SK-N-SH (cell line): ENCODE data around the gene PXDN. TPM values are rescaled to one million over a fixed set of nuclear protein-coding genes. Genes with fewer than 3 reads are reported as not detected.

ENCODE experiments used
- CTCF ChIA-PET: fragments of 300-600, 350-600 bp; formaldehyde crosslinking; extraction: SDS; loops from one replicate; lab custom pipeline; 2021; lab: Yijun Ruan, JAX
- POLR2A ChIA-PET: fragments of 350-600 bp; sonication (Branson Sonifier 250); formaldehyde crosslinking; extraction: SDS; loops from one replicate; lab custom pipeline; 2020; ENCODE audit warnings: antibody characterized with exemption, inconsistent platforms; lab: Yijun Ruan, JAX
- DNase-seq: peaks from one replicate; pipeline ENCODE4 v3.0.0; 2012
- H2AFZ ChIP-seq: fragments of 200-600 bp; sonication (generic); 2 replicates; pipeline ENCODE4 v1.8.1; 2016; ENCODE audit warnings: antibody characterized with exemption, mild to moderate bottlenecking, low read depth
- H3F3A ChIP-seq: fragments of 200-600 bp; sonication (generic); replicated peaks from 2 replicates; pipeline ENCODE3; 2016; ENCODE audit warnings: antibody characterized with exemption, mild to moderate bottlenecking; ENCODE audit not compliant: insufficient read depth
- H3K27ac ChIP-seq, 2 experiments: fragments of 200-500 bp in 1 of 2; fragments of 200-600 bp in 1 of 2; sonication (Bioruptor generic) in 1 of 2; sonication (generic), shearing (Covaris generic) in 1 of 2; 2 replicates each; pipeline versions ENCODE4 v1.5.1 to v1.6.1; 2014 to 2016; ENCODE audit warnings: low read depth in 2 of 2, inconsistent platforms in 1 of 2, low read length in 1 of 2, mild to moderate bottlenecking in 1 of 2, mixed read lengths in 1 of 2
- H3K27me3 ChIP-seq: fragments of 200-600 bp; sonication (generic), shearing (Covaris generic); 2 replicates; pipeline ENCODE4 v1.6.1; 2016; ENCODE audit warnings: mixed run types; ENCODE audit not compliant: insufficient read depth
- H3K36me3 ChIP-seq, 2 experiments: fragments of 200-500 bp in 1 of 2; fragments of 200-600 bp in 1 of 2; sonication (Bioruptor generic) in 1 of 2; sonication (generic) in 1 of 2; replicated peaks in 1 of 2; 2 replicates each; pipeline versions ENCODE3 to v1.5.1; 2014 to 2016; ENCODE audit warnings: low read length in 1 of 2, mild to moderate bottlenecking in 1 of 2; ENCODE audit not compliant: insufficient read depth in 2 of 2, control insufficient read depth in 1 of 2
- H3K4me1 ChIP-seq, 2 experiments: fragments of 200-500 bp in 1 of 2; fragments of 200-600 bp in 1 of 2; sonication (Bioruptor generic) in 1 of 2; sonication (generic), shearing (Covaris generic) in 1 of 2; 2 replicates each; pipeline versions ENCODE4 v1.5.1 to v1.6.1; 2014 to 2016; ENCODE audit warnings: low read depth in 1 of 2, low read length in 1 of 2, mixed run types in 1 of 2; ENCODE audit not compliant: insufficient read depth in 2 of 2, control insufficient read depth in 1 of 2
- H3K4me2 ChIP-seq: fragments of 200-600 bp; sonication (generic), shearing (Covaris generic); 2 replicates; pipeline ENCODE4 v1.6.1; 2017; ENCODE audit warnings: mixed run types
- H3K4me3 ChIP-seq, 2 experiments: fragments of 200-500 bp in 1 of 2; fragments of 200-600 bp in 1 of 2; sonication (Bioruptor generic) in 1 of 2; sonication (generic), shearing (Covaris generic) in 1 of 2; 2 replicates each; pipeline versions ENCODE4 v1.5.1 to v1.8.1; 2014 to 2016; ENCODE audit warnings: low read depth in 2 of 2, inconsistent platforms in 1 of 2, low read length in 1 of 2, mild to moderate bottlenecking in 1 of 2, mixed read lengths in 1 of 2, moderate library complexity in 1 of 2
- H3K79me2 ChIP-seq: fragments of 200-600 bp; sonication (generic); 2 replicates; pipeline ENCODE4 v1.8.1; 2017; ENCODE audit warnings: mild to moderate bottlenecking; ENCODE audit not compliant: insufficient read depth
- H3K9ac ChIP-seq: fragments of 200-600 bp; sonication (generic); 2 replicates; pipeline ENCODE4 v1.6.1; 2017; ENCODE audit warnings: mixed run types
- H3K9me2 ChIP-seq: fragments of 200-600 bp; sonication (generic); 2 replicates; pipeline ENCODE4 v1.6.1; 2017; ENCODE audit warnings: mixed run types
- H3K9me3 ChIP-seq: fragments of 200-600 bp; sonication (generic); 2 replicates; pipeline ENCODE4 v1.6.1; 2017; ENCODE audit warnings: mixed run types, mild to moderate bottlenecking, moderate library complexity
- H4K20me1 ChIP-seq: fragments of 200-600 bp; sonication (generic); 2 replicates; pipeline ENCODE4 v1.6.1; 2017; ENCODE audit warnings: mild to moderate bottlenecking, mixed run types; ENCODE audit not compliant: insufficient read depth
- CHD2 ChIP-seq: fragments of 150-350 bp; IDR thresholded peaks from 2 replicates; pipeline ENCODE4 v1.6.1; 2018; ENCODE audit warnings: low read length; ENCODE audit not compliant: partially characterized antibody
- EP300 ChIP-seq, 2 experiments: IDR thresholded peaks; 2 replicates each; pipeline versions ENCODE4 v1.4.0 to v1.6.1; 2012; ENCODE audit warnings: borderline replicate concordance in 1 of 2, low read depth in 1 of 2, low read length in 1 of 2
- FOSL2 ChIP-seq: IDR thresholded peaks from 2 replicates; pipeline ENCODE4 v1.4.0; 2012; ENCODE audit warnings: low read depth, mild to moderate bottlenecking, moderate library complexity, borderline replicate concordance
- GABPA ChIP-seq: IDR thresholded peaks from 2 replicates; pipeline ENCODE4 v1.4.0; 2012; ENCODE audit warnings: low read depth, mild to moderate bottlenecking
- GATA2 ChIP-seq: sonication (generic); formaldehyde crosslinking; IDR thresholded peaks from 2 replicates; pipeline ENCODE4 v1.5.0; 2020; ENCODE audit warnings: mild to moderate bottlenecking, missing genetic modification reagents
- JUND ChIP-seq: IDR thresholded peaks from 2 replicates; pipeline ENCODE4 v1.4.0; 2012
- MEF2A ChIP-seq: IDR thresholded peaks from 2 replicates; pipeline ENCODE4 v1.4.0; 2012; ENCODE audit warnings: low read depth, borderline replicate concordance
- MXI1 ChIP-seq: IDR thresholded peaks from 2 replicates; pipeline ENCODE4 v1.6.1; 2012; ENCODE audit warnings: mild to moderate bottlenecking, low read depth, low read length, improper control_type of control experiment
- NRF1 ChIP-seq: IDR thresholded peaks from 2 replicates; pipeline ENCODE4 v1.6.1; 2012; ENCODE audit warnings: low read depth, mild to moderate bottlenecking, low read length
- POLR2AphosphoS5 ChIP-seq: IDR thresholded peaks from 2 replicates; pipeline ENCODE4 v1.6.1; 2012; ENCODE audit warnings: low read depth, low read length
- RAD21 ChIP-seq: IDR thresholded peaks from 2 replicates; pipeline ENCODE4 v1.6.1; 2012; ENCODE audit warnings: mild to moderate bottlenecking, low read length
- RCOR1 ChIP-seq: fragments of 150-350 bp; IDR thresholded peaks from 2 replicates; pipeline ENCODE4 v1.6.1; 2017; ENCODE audit warnings: antibody characterized with exemption, low read length
- RXRA ChIP-seq: IDR thresholded peaks from 2 replicates; pipeline ENCODE4 v1.4.0; 2012; ENCODE audit warnings: low read depth, mild to moderate bottlenecking, borderline replicate concordance
- SIN3A ChIP-seq: IDR thresholded peaks from 2 replicates; pipeline ENCODE4 v1.6.1; 2012; ENCODE audit warnings: low read depth, mild to moderate bottlenecking, low read length, moderate library complexity, borderline replicate concordance
- SMC3 ChIP-seq: IDR thresholded peaks from 2 replicates; pipeline ENCODE4 v1.6.1; 2012; ENCODE audit warnings: low read depth, low read length, improper control_type of control experiment
- TCF12 ChIP-seq: IDR thresholded peaks from 2 replicates; pipeline ENCODE4 v1.4.0; 2012
- TEAD4 ChIP-seq: IDR thresholded peaks from 2 replicates; pipeline ENCODE4 v1.4.0; 2012; ENCODE audit warnings: mild to moderate bottlenecking, borderline replicate concordance; ENCODE audit not compliant: insufficient read depth
- YY1 ChIP-seq: IDR thresholded peaks from 2 replicates; pipeline ENCODE4 v1.4.0; 2012; ENCODE audit warnings: low read depth, mild to moderate bottlenecking
- WGBS: methylation state at CpG from one replicate; pipeline ENCODE4 v1.1.6; 2017; ENCODE audit warnings: low lambda C conversion rate; 5-methylcytosine and 5-hydroxymethylcytosine counted together
- polyA plus RNA-seq, 3 experiments: library from polyadenylated mRNA; depleted of rRNA; stranded (reverse); fragments of >200 nt; gene quantifications; 2 replicates each; pipeline ENCODE4 v1.2.3, GENCODE V29; 2012
- TF ChIP-seq, protein P1 (sequence below): fragments of 150-350 bp; IDR thresholded peaks from 2 replicates; pipeline ENCODE4 v1.6.1; 2017; ENCODE audit warnings: antibody characterized with exemption, low read length, low read depth, borderline replicate concordance
- TF ChIP-seq, protein P2 (sequence below): IDR thresholded peaks from 2 replicates; pipeline ENCODE4 v1.6.1; 2012; ENCODE audit warnings: mild to moderate bottlenecking, low read depth, low read length, moderate library complexity
- TF ChIP-seq, protein P3 (sequence below): IDR thresholded peaks from 2 replicates; pipeline ENCODE4 v1.4.0; 2012; ENCODE audit warnings: low read depth, borderline replicate concordance

Gene PXDN
- polyA plus RNA-seq, 1 of the 3 experiments (the other 2 are of a cell fraction) = 146 TPM

DNA sequence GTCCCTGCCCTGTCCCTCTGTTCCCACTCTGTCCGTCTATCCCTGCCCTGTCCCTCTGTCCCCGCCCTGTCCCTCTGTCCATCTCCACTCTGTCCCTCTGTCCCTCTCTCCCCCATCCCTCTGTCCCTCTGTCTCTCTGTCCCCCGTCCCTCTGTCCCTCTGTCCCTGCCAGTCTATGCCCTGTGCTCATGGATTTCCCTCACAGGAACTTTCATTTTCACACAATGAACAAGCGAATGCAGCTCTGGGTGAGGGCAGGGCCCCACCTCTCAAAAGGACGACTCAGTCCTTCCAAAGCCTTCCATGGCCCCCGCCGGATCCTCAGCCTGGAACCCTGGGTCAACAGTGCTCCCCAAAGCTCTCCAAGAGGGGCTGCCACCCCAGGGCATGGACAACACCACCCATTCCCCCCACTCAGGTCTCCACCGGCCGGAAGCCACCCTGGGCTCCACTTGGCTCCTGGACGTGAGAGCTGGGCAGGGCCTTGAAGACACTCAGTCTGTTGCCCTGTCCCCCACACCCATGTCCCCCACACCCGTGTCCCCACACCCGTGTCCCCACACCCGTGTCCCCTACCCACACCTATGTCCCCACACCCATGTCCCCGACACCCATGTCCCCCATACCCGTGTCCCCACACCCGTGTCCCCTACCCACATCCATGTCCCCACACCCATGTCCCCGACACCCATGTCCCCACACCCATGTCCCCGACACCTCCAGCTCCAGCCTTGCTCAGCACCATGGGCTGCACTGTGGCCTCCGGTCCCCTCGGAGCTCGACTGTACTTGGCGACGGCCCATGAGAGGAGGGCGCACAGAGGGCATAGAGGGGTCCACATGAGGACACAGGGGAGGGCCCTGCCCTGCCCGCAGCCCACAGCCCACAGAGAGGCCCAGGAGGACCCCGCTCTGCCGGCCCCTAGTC lies 156.0 kb downstream of the PXDN start (continued):
- TF ChIP-seq, protein P1, sequence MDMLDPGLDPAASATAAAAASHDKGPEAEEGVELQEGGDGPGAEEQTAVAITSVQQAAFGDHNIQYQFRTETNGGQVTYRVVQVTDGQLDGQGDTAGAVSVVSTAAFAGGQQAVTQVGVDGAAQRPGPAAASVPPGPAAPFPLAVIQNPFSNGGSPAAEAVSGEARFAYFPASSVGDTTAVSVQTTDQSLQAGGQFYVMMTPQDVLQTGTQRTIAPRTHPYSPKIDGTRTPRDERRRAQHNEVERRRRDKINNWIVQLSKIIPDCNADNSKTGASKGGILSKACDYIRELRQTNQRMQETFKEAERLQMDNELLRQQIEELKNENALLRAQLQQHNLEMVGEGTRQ = no peak
- TF ChIP-seq, protein P2, sequence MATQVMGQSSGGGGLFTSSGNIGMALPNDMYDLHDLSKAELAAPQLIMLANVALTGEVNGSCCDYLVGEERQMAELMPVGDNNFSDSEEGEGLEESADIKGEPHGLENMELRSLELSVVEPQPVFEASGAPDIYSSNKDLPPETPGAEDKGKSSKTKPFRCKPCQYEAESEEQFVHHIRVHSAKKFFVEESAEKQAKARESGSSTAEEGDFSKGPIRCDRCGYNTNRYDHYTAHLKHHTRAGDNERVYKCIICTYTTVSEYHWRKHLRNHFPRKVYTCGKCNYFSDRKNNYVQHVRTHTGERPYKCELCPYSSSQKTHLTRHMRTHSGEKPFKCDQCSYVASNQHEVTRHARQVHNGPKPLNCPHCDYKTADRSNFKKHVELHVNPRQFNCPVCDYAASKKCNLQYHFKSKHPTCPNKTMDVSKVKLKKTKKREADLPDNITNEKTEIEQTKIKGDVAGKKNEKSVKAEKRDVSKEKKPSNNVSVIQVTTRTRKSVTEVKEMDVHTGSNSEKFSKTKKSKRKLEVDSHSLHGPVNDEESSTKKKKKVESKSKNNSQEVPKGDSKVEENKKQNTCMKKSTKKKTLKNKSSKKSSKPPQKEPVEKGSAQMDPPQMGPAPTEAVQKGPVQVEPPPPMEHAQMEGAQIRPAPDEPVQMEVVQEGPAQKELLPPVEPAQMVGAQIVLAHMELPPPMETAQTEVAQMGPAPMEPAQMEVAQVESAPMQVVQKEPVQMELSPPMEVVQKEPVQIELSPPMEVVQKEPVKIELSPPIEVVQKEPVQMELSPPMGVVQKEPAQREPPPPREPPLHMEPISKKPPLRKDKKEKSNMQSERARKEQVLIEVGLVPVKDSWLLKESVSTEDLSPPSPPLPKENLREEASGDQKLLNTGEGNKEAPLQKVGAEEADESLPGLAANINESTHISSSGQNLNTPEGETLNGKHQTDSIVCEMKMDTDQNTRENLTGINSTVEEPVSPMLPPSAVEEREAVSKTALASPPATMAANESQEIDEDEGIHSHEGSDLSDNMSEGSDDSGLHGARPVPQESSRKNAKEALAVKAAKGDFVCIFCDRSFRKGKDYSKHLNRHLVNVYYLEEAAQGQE = no peak
- TF ChIP-seq FOSL2 = no peak

DNA sequence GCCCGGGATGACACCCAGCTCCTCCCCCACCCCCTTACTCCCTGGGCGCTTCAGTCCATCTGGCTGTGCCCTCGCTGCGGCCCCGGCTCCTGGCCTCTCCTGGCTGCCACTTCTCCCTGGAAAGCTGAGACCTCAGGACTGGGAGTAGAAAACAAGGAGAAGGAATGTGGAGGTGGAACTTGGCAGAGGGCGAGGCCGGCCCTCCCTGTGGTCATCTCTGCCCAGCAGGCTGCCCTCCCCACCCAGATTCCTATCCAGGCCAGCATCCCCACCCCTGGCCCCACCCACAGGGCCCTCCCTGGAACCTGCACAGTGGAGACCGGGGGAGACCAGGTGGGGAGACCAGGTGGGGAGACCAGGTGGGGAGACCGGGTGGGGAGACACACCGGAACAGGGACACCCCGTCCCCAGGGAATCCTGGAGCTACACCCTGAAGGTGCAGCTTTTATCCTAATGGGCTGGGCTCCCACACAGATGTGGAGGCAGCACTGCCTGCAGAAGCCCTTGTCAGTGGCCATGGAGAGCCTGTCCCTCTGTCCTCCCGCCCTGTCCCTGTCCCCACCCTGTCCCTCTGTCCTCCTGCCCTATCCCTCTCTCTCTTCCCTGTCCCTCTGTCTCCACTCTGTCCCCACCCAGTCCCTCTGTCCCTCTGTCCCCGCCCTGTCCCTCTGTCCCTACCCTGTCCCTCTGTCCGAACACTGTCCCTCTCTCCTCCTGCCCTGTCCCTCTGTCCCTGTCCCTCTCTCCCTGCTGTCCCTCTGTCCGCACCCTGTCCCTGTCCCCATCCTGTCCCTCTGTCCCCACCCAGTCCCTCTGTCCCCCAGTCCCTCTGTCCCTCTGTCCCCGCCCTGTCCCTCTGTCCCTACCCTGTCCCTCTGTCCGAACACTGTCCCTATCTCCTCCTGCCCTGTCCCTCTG lies 157.1 kb downstream of the PXDN start:
- Histone ChIP-seq H2AFZ (no peak overlapping the region), H3K9me2 (no peaks in the 10 kb centered on the region), H4K20me1 (no peaks in the 10 kb centered on the region), H3K4me1 (peaks cover 0 to 19% of the 10 kb centered on the region in 2 experiments; a peak in 1 of 4 replicates), H3K4me2 (no peak overlapping the region), H3K27me3 (no peaks in the 10 kb centered on the region), H3K27ac (no peak overlapping the region), H3K9me3 (no peaks in the 10 kb centered on the region), H3K4me3 (no peak overlapping the region), H3K79me2 (no peaks in the 10 kb centered on the region), H3K9ac (no peak overlapping the region), H3K36me3 (no peaks in the 10 kb centered on the region), H3F3A (no peaks in the 10 kb centered on the region)
- no peak for DNase-seq
- WGBS = 78% methylated on average over 17 of the region's 17 CpGs
- CTCF ChIA-PET = interaction anchor here (1.0 to 8.1 kb wide), 6 partner anchors 29 to 182 kb away, joined by 3 to 122 read pairs (median 8); no protein-coding TSS in a partner anchor
- TF ChIP-seq RXRA (no peak), MEF2A (no peak), GATA2 (CRISPR knock-in tag) (no peak), FOSL2 (no peak), RCOR1 (no peak), SIN3A (no peak), POLR2AphosphoS5 (no peak), RAD21 (no peak), MXI1 (no peak), TCF12 (no peak), YY1 (no peak), SMC3 (no peak), NRF1 (no peak), GABPA (no peak), EP300 (IDR thresholded peaks at IDR 0.05; ENCODE audit: borderline replicate concordance in 1 of 2, low read depth in 1 of 2, low read length in 1 of 2) (no peak), JUND (no peak), CHD2 (no peak), TEAD4 (no peak)
- TF ChIP-seq, protein P1 = no peak
- TF ChIP-seq, protein P3, sequence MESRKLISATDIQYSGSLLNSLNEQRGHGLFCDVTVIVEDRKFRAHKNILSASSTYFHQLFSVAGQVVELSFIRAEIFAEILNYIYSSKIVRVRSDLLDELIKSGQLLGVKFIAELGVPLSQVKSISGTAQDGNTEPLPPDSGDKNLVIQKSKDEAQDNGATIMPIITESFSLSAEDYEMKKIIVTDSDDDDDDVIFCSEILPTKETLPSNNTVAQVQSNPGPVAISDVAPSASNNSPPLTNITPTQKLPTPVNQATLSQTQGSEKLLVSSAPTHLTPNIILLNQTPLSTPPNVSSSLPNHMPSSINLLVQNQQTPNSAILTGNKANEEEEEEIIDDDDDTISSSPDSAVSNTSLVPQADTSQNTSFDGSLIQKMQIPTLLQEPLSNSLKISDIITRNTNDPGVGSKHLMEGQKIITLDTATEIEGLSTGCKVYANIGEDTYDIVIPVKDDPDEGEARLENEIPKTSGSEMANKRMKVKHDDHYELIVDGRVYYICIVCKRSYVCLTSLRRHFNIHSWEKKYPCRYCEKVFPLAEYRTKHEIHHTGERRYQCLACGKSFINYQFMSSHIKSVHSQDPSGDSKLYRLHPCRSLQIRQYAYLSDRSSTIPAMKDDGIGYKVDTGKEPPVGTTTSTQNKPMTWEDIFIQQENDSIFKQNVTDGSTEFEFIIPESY = no peak
- TF ChIP-seq, all 33 proteins: peak for 0
- POLR2A ChIA-PET = no interaction called here
